Activated T-cell treated with anti-CD3 and anti-CD28 coated beads for 24 hours (primary cell): ENCODE results near the gene FAU.

Experiments
- DNase-seq: peaks from one replicate; pipeline ENCODE4 v3.0.0-alpha.2; 2020; ENCODE audit warnings: low read depth

Gene FAU

GRCh38 chr11:65078151-65078550 is 43.8 kb downstream of the FAU start:
- DNase-seq = peak; percentile 54

GRCh38 chr11:65077451-65077850 is 44.5 kb downstream of the FAU start:
- DNase-seq = no peak

GRCh38 chr11:65072631-65072966 is 49.3 kb downstream of the FAU start:
- DNase-seq = no peak

GRCh38 chr11:65071907-65072630 is 49.9 kb downstream of the FAU start:
- no peak for DNase-seq
